ENCODE data around the gene SRGAP1. TPM values are rescaled to one million over a fixed set of nuclear protein-coding genes. Genes with fewer than 3 reads are reported as not detected.

The SRGAP1 gene
- total RNA-seq = 4.9 and 8.1 TPM in 2 replicates

GRCh38 chr12:63844391-63845341 lies at the start of gene SRGAP1:
Gene SRGAP1, plus strand, starts transcription at chr12:63844700. Its CDS starts 117 bp downstream, at chr12:63844817.

Other genes starting within 250 kb of the SRGAP1 start
- gene DPY19L2, start 176.2 kb upstream of the SRGAP1 start, total RNA-seq = 1.5 and 2.5 TPM in 2 replicates
- gene RXYLT1, start 64.8 kb upstream of the SRGAP1 start, total RNA-seq = 14.7 and 16.6 TPM in 2 replicates

Data from bronchus fibroblast of lung (primary cell).